Activated CD8-positive, alpha-beta memory T cell treated with anti-CD3 and anti-CD28 coated beads for 1 hour (primary cell): ENCODE data around the gene WNK1.

ENCODE experiments used
- DNase-seq, 2 donors: peaks; one replicate each; pipeline ENCODE4 v3.0.0-alpha.2; 2020; ENCODE audit warnings: low read depth in 1 of 2; ENCODE audit errors: extremely low read depth in 1 of 2

The WNK1 gene

GRCh38 chr12:944211-944610 is 191.8 kb downstream of the WNK1 start:
- no peak for DNase-seq

GRCh38 chr12:946212-946611 is 193.8 kb downstream of the WNK1 start:
- DNase-seq: no peak

- DNase-seq: no peak
These were observed 194.3 kb downstream of the WNK1 start for GRCh38 chr12:946631-947030.

GRCh38 chr12:948238-948637 is 195.9 kb downstream of the WNK1 start:
- no peak for DNase-seq

GRCh38 chr12:949453-950191 is 197.2 kb downstream of the WNK1 start, which contains the start of gene RAD52:
Gene RAD52, minus strand, starts transcription at chr12:949694. Its CDS starts 16,636 bp downstream, at chr12:933058.
- peak; percentile 92 to 97 for DNase-seq

GRCh38 chr12:951176-951575 is 198.8 kb downstream of the WNK1 start:
- DNase-seq: no peak

- no peak for DNase-seq
These were observed 201.4 kb downstream of the WNK1 start for GRCh38 chr12:953776-954175.

- no peak for DNase-seq
These were observed 202.4 kb downstream of the WNK1 start for GRCh38 chr12:954741-955140.

GRCh38 chr12:955939-956338 is 203.6 kb downstream of the WNK1 start:
- no peak for DNase-seq

GRCh38 chr12:958588-959123 is 206.3 kb downstream of the WNK1 start:
- no peak for DNase-seq
